ENCODE data around the gene MMP24OS.
A peak's percentile ranks its signal among the peaks of the same experiment; 100 is the strongest.

MMP24OS gene

DNA sequence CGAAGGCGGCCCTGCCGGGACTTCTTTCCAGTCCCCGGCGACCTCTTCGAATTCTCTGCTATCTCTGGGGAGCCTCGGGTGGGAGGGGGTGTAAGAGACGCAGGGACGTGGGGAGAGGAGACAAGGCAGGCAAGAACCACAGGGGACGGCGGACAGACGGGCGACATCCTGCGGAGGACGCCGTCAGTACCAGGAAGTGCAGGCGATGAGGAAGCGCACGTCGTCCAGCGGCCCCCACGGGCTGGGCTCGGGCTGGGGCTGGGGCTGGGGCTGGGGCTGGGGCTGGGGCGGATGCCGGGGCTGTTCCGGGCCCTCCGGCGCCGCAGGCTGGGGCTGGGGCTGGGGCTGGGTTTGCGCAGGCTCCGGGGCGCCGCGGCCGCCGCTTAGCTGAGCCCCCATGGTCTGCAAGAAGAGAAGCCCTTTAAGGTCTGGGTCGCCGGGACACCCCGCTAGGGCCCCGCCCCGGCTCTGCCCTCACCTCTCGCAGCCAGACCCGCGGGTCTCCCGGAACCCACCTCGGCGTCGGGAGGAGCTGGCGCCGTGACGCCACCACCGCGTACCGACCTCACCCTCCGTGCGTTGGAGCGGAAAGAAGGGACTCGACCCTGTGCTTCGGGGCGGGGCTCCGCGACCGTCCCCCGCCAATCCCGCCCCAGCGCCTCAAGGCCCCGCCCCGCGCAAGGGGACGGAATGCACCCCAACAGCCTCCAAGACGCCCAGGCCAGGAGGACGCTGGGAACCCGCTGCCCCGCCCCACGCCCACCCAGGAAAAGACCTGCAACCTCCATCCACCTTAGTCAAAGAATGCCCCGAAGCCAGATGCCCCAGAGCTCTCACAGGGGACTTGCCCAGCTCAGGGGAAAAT lies at the start of gene MMP24OS:
Gene MMP24OS, minus strand, starts transcription at position 592 of the 865 bp plus-strand sequence. Its CDS starts 193 bp downstream, at position 399.
- DNase-seq (ENCODE audit: low read depth), result peak; percentile 96
- TF ChIP-seq, protein P1, sequence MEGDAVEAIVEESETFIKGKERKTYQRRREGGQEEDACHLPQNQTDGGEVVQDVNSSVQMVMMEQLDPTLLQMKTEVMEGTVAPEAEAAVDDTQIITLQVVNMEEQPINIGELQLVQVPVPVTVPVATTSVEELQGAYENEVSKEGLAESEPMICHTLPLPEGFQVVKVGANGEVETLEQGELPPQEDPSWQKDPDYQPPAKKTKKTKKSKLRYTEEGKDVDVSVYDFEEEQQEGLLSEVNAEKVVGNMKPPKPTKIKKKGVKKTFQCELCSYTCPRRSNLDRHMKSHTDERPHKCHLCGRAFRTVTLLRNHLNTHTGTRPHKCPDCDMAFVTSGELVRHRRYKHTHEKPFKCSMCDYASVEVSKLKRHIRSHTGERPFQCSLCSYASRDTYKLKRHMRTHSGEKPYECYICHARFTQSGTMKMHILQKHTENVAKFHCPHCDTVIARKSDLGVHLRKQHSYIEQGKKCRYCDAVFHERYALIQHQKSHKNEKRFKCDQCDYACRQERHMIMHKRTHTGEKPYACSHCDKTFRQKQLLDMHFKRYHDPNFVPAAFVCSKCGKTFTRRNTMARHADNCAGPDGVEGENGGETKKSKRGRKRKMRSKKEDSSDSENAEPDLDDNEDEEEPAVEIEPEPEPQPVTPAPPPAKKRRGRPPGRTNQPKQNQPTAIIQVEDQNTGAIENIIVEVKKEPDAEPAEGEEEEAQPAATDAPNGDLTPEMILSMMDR (IDR thresholded peaks at IDR 0.05; ENCODE audit: insufficient read depth, low read depth, low read length, missing control alignments), result peak; percentile 21
- H3K4me3 ChIP-seq (ENCODE audit: low read depth, low read length), result peak within 1 kb of the TSS; percentile 89

DNA sequence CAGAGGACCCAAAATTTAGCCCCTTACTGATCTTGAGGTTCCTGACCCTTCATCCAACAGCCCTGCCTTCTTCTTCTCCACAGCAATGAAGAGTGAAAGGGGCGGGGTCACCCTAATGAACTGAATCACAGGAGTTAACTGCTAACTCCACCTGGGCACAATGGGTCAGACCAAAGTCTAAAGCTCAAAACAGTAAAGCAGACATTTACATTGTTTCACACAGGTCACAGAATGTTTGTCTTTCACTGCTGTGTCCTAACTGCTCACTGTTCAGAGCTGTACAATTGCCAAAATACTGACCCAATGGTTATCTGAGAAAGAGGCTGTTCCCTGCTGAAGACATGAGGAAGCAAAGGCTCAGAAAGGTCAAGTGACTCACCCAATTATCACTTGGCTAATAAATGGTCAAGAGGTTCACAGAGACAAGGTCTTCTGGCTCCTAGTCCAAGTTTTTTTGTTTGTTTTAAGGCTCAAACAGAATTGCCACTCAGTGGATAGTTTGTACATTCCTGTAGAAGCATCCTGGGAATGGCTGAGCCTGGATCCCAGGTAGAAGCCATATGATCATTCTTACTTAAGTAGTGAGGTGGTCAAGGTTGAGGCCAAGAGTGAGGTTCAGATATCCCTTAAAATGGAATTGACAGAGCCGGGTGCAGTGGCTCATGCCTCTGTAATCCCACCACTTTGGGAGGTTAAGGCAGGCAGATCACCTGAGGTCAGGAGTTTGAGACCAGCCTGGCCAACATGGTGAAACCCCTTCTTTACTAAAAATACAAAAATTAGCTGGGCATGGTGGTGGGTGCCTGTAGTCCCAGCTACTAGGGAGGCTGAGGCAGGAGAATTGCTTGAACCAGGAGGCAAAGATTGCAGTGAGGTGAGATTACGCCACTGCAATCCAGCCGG lies 49.4 kb upstream of the MMP24OS start:
- H3K4me3 ChIP-seq (ENCODE audit: low read depth, low read length), result no peak overlapping the region
- TF ChIP-seq, protein P1 (IDR thresholded peaks at IDR 0.05; ENCODE audit: insufficient read depth, low read depth, low read length, missing control alignments), result no peak
- no peak for DNase-seq (ENCODE audit: low read depth)

DNA sequence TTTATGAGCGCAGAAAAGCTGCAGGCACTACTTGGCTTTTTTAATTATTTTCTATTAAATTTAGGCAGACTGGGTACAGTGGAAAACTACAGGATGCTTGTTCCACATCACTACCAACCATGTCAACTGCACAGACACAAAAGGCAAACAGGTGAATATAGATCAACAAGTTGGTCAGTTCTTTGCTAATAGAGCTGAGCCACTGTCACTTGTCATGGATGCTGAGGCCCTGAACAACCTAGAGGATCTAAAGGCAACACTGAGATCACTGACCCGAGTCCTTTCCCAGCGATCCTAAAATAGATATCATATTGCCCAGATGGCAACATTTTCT lies 48.8 kb upstream of the MMP24OS start:
- TF ChIP-seq, protein P1 (IDR thresholded peaks at IDR 0.05; ENCODE audit: insufficient read depth, low read depth, low read length, missing control alignments), result no peak

DNA sequence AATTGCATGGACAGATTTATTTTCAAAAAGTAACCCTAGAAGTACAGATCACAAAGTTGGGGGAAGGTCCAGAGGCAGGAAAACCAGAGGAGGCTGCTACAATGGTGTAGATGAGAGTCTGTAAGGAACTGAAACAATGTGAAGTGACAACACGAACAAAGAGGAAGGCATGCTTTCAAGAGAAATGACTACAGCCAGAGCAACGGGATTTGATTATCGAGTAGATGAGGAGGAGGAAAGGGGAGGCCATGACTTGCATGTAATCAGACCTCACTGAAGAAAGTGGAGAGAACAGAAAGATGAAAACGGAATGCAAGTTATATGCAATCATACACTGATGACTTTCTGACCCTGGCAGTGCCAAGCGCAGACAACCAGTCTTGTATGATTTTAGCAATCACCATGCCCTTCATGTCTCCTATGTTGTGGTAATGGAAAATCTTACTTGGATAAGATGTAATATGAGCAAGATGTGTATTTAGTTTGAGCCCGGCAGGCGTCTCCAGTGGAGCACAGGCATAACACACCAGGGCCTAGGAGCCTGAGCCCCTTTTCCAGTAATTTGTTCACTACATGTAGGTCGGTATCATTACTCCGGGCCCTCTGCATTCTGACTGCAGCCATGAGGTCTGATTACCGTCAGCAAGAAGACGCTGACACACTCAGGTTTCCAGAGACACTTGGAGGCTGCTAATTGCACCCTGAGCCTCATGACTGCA lies 48.3 kb upstream of the MMP24OS start:
- DNase-seq (ENCODE audit: low read depth), result no peak
- H3K4me3 ChIP-seq (ENCODE audit: low read depth, low read length), result no peak overlapping the region
- TF ChIP-seq, protein P1 (IDR thresholded peaks at IDR 0.05; ENCODE audit: insufficient read depth, low read depth, low read length, missing control alignments), result no peak

More for the DNA sequence above, 48.8 kb upstream of the MMP24OS start:
- no peak overlapping the region for H3K4me3 ChIP-seq (ENCODE audit: low read depth, low read length)
- DNase-seq (ENCODE audit: low read depth), result no peak

DNA sequence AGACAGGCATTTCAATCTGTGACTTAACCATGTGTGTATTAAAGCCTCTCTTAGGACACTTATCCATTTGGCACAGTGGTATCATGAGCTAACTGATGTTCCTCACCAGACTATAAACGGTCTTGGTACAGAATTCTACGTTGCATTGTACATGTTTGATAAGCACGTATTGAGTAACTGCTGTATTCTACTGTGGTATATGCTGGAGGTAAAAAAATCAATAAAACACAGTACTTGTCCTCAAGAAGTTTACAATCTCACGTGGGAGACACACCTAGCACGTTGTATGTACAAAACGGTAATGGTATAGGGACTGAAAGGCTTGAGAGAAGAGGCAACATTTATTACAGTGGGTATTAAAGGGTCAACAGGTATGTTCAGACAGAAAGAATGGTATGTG lies 47.5 kb upstream of the MMP24OS start:
- H3K4me3 ChIP-seq (ENCODE audit: low read depth, low read length), result no peak overlapping the region
- DNase-seq (ENCODE audit: low read depth), result no peak
- TF ChIP-seq, protein P1 (IDR thresholded peaks at IDR 0.05; ENCODE audit: insufficient read depth, low read depth, low read length, missing control alignments), result no peak

DNA sequence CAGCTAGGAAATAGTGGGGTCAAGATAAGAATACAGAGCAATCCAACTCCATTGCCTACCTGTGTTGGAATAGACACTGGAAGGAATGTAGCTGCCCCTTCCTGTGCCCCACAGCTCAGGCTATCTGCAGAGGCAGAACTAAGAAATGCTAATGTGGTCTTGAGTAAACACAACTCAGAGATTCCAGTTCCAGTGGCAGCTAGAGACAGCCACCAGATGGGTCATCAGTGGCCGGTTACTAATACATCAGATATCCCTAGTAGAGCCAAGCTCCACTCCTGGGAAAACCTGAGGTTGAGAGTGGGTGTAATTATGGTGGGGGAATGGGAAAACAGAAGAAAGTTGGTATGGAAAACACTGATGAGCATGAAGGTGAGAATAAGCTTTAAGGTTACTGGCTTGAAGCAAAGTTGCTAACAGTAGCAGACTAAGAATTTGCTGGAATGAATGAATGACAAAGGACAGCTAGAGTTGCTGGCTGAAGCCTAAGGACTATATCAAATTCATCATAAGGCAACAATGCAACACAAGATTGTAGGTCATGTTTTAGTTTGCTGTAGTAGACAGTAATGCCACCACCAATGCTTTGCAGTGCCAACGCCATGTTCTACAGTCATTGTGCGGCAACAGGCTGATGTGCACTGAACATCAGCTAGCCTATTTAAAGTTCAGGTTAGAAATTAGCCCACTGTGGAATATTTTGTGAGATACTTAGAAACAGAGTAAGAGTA lies 42.6 kb upstream of the MMP24OS start:
- TF ChIP-seq, protein P1 (IDR thresholded peaks at IDR 0.05; ENCODE audit: insufficient read depth, low read depth, low read length, missing control alignments), result no peak
- no peak overlapping the region for H3K4me3 ChIP-seq (ENCODE audit: low read depth, low read length)
- DNase-seq (ENCODE audit: low read depth), result no peak
